CD14-positive monocyte (primary cell): Measurements from ENCODE around the gene NECAB2. TPM values are rescaled to one million over a fixed set of nuclear protein-coding genes. Genes with fewer than 3 reads are reported as not detected.

Experiments
- DNase-seq, 3 donors: peaks; one replicate each; pipeline ENCODE4 v3.0.0-alpha.2; 2011 to 2022
- H2AFZ ChIP-seq: 2 replicates; pipeline ENCODE4 v1.6.0; 2012; ENCODE audit warnings: mild to moderate bottlenecking, low read depth, low read length, inconsistent platforms; ENCODE audit not compliant: insufficient read depth, poor library complexity, severe bottlenecking
- H3K27ac ChIP-seq, 2 donors: 1 replicate in 1 of 2; 2 replicates in 1 of 2; pipeline ENCODE4 v1.5.1; 2012 to 2013; ENCODE audit warnings: low read length in 2 of 2, control low read depth in 1 of 2, inconsistent platforms in 1 of 2, low read depth in 1 of 2, mild to moderate bottlenecking in 1 of 2
- H3K27me3 ChIP-seq, 2 donors: one replicate each; pipeline versions ENCODE4 v1.6.0 to v1.6.1; 2011 to 2013; ENCODE audit warnings: low read length in 2 of 2; ENCODE audit not compliant: control insufficient read depth in 2 of 2, insufficient read depth in 2 of 2
- H3K36me3 ChIP-seq, 2 donors: replicated peaks in 1 of 2; 1 replicate in 1 of 2; 2 replicates in 1 of 2; pipeline versions ENCODE4 v1.5.1 to v1.6.1; 2012 to 2013; ENCODE audit warnings: low read length in 2 of 2, control low read depth in 1 of 2, inconsistent platforms in 1 of 2, mild to moderate bottlenecking in 1 of 2; ENCODE audit not compliant: insufficient read depth in 2 of 2, control insufficient read depth in 1 of 2
- H3K4me1 ChIP-seq, 2 donors: 1 replicate in 1 of 2; 2 replicates in 1 of 2; pipeline versions ENCODE4 v1.5.1 to v1.6.1; 2012 to 2013; ENCODE audit warnings: low read length in 2 of 2, control low read depth in 1 of 2, inconsistent platforms in 1 of 2, mild to moderate bottlenecking in 1 of 2, moderate library complexity in 1 of 2; ENCODE audit not compliant: insufficient read depth in 2 of 2, control insufficient read depth in 1 of 2
- H3K4me2 ChIP-seq: replicated peaks from 2 replicates; pipeline ENCODE3; 2012; ENCODE audit warnings: low read length, moderate library complexity, mild to moderate bottlenecking; ENCODE audit not compliant: poor library complexity, severe bottlenecking; ENCODE audit errors: extremely low read depth
- H3K4me3 ChIP-seq, 3 experiments: fragments of 200-600 bp in 1 of 3; sonication (generic) in 1 of 3; replicated peaks in 1 of 3; 1 replicate in 2 of 3; 2 replicates in 1 of 3; pipeline ENCODE4 v1.5.1; 2011 to 2013; ENCODE audit warnings: low read length in 3 of 3, mild to moderate bottlenecking in 3 of 3, control low read depth in 2 of 3, low read depth in 2 of 3, inconsistent platforms in 1 of 3, moderate library complexity in 1 of 3
- H3K79me2 ChIP-seq: 2 replicates; pipeline ENCODE4 v1.6.0; 2012; ENCODE audit warnings: mild to moderate bottlenecking, control low read depth, inconsistent platforms, low read length, moderate library complexity; ENCODE audit not compliant: insufficient read depth
- H3K9ac ChIP-seq: 2 replicates; pipeline ENCODE4 v1.6.0; 2017; ENCODE audit warnings: low read length, mild to moderate bottlenecking; ENCODE audit not compliant: insufficient read depth, poor library complexity, severe bottlenecking
- H3K9me3 ChIP-seq, 2 donors: replicated peaks in 1 of 2; 1 replicate in 1 of 2; 2 replicates in 1 of 2; pipeline versions ENCODE4 v1.5.1 to v1.6.1; 2012 to 2013; ENCODE audit warnings: low read length in 2 of 2, control low read depth in 1 of 2; ENCODE audit not compliant: control insufficient read depth in 1 of 2, insufficient read depth in 1 of 2
- H4K20me1 ChIP-seq: 2 replicates; pipeline ENCODE4 v1.6.0; 2012; ENCODE audit warnings: mild to moderate bottlenecking, low read length, control low read depth, moderate library complexity; ENCODE audit not compliant: insufficient read depth
- H3K27ac Mint-ChIP-seq, 7 donors: one replicate each; pipeline ENCODE4 v1.8.0; 2020; ENCODE audit warnings: mild to moderate bottlenecking in 7 of 7, mixed read lengths in 7 of 7, moderate library complexity in 6 of 7, inconsistent platforms in 2 of 7
- H3K27me3 Mint-ChIP-seq, 3 donors: one replicate each; pipeline ENCODE4 v1.8.0; 2021 to 2022; ENCODE audit warnings: low read depth in 3 of 3, mild to moderate bottlenecking in 3 of 3, mixed read lengths in 3 of 3, moderate library complexity in 3 of 3, inconsistent platforms in 1 of 3
- H3K36me3 Mint-ChIP-seq, 2 donors: one replicate each; pipeline ENCODE4 v1.8.0; 2020; ENCODE audit warnings: mixed read lengths in 2 of 2, inconsistent platforms in 1 of 2, mild to moderate bottlenecking in 1 of 2
- H3K4me1 Mint-ChIP-seq: one replicate; pipeline ENCODE4 v1.8.0; 2020; ENCODE audit warnings: mild to moderate bottlenecking, mixed read lengths
- H3K4me3 Mint-ChIP-seq, 2 donors: one replicate each; pipeline ENCODE4 v1.8.0; 2020; ENCODE audit warnings: mild to moderate bottlenecking in 2 of 2, mixed read lengths in 2 of 2, moderate library complexity in 1 of 2
- H3K9me3 Mint-ChIP-seq, 7 donors: one replicate each; pipeline ENCODE4 v1.8.0; 2020 to 2022; ENCODE audit warnings: mixed read lengths in 7 of 7, mild to moderate bottlenecking in 6 of 7, moderate library complexity in 6 of 7, inconsistent platforms in 2 of 7
- CTCF ChIP-seq: fragments of 200-600 bp; IDR thresholded peaks from one replicate; pipeline ENCODE4 v1.8.0; 2022; ENCODE audit warnings: antibody characterized with exemption, mild to moderate bottlenecking
- WGBS: methylation state at CpG from one replicate; pipeline ENCODE4 v1.1.5; 2013; ENCODE audit warnings: missing lambda C conversion rate; ENCODE audit not compliant: insufficient coverage; 5-methylcytosine and 5-hydroxymethylcytosine counted together
- intact Hi-C, 2 donors: fragments of 100-400 bp; cut with micrococcal nuclease; formaldehyde crosslinking; loops; one replicate each; pipeline versions ENCODE4 v1.15.0 to v1.15.1; 2023
- polyA plus RNA-seq, 3 donors: library from polyadenylated mRNA; depleted of rRNA in 1 of 3; unstranded in 2 of 3; stranded (reverse) in 1 of 3; fragments of 300-500 nt in 2 of 3; fragments of >200 nt in 1 of 3; fragmentation: Illumina TruSeq in 2 of 3; gene quantifications; 1 replicate in 2 of 3; 2 replicates in 1 of 3; pipeline ENCODE4 v1.2.3, GENCODE V29; 2012 to 2021

The NECAB2 gene
- polyA plus RNA-seq, 3 donors = 0.33 to 1.4 (median 0.52) TPM

GRCh38 chr16:84005391-84005790 is 37.3 kb downstream of the NECAB2 start:
- Mint-ChIP-seq H3K36me3 (no peaks in the 10 kb centered on the region), H3K27me3 (peaks cover 25 to 37% (median 29%) of the 10 kb centered on the region in 3 donors), H3K27ac (no peak overlapping the region), H3K9me3 (peaks cover 0 to 5% (median 1%) of the 10 kb centered on the region in 7 donors), H3K4me1 (no peaks in the 10 kb centered on the region), H3K4me3 (no peak overlapping the region)
- no peak overlapping the region for H2AFZ ChIP-seq
- H3K27me3 ChIP-seq = peaks cover 0 to 31% of the 10 kb centered on the region in 2 donors
- no peaks in the 10 kb centered on the region for H3K36me3 ChIP-seq
- H3K79me2 ChIP-seq = no peaks in the 10 kb centered on the region
- no peaks in the 10 kb centered on the region for H3K4me1 ChIP-seq
- no peaks in the 10 kb centered on the region for H3K9me3 ChIP-seq
- TF ChIP-seq CTCF = no peak
- H3K9ac ChIP-seq = no peak overlapping the region
- H3K27ac ChIP-seq = no peak overlapping the region
- intact Hi-C loops = no loop called here
- DNase-seq = no peak
- H4K20me1 ChIP-seq = no peaks in the 10 kb centered on the region
- H3K4me2 ChIP-seq = no peak overlapping the region
- 85% methylated on average over 4 of the region's 5 CpGs for WGBS
- no peak overlapping the region for H3K4me3 ChIP-seq

- H3K36me3 ChIP-seq = no peaks in the 10 kb centered on the region
- Mint-ChIP-seq H3K27ac (peak overlapping the region in 1 of 7 donors; percentile 47), H3K4me3 (no peak overlapping the region), H3K36me3 (no peaks in the 10 kb centered on the region), H3K9me3 (peaks cover 0 to 5% (median 0%) of the 10 kb centered on the region in 7 donors), H3K27me3 (peaks cover 22 to 41% (median 23%) of the 10 kb centered on the region in 3 donors), H3K4me1 (no peaks in the 10 kb centered on the region)
- 89% methylated on average over 4 of the region's 4 CpGs for WGBS
- no peak overlapping the region for H3K27ac ChIP-seq
- H3K4me2 ChIP-seq = no peak overlapping the region
- H2AFZ ChIP-seq = no peak overlapping the region
- no peak for DNase-seq
- no peaks in the 10 kb centered on the region for H4K20me1 ChIP-seq
- no peaks in the 10 kb centered on the region for H3K79me2 ChIP-seq
- intact Hi-C loops = no loop called here
- peaks cover 0 to 22% of the 10 kb centered on the region in 2 donors for H3K27me3 ChIP-seq
- H3K4me1 ChIP-seq = no peaks in the 10 kb centered on the region
- no peak overlapping the region for H3K9ac ChIP-seq
- TF ChIP-seq CTCF = no peak
- no peak overlapping the region for H3K4me3 ChIP-seq
- no peaks in the 10 kb centered on the region for H3K9me3 ChIP-seq
These were observed 39.5 kb downstream of the NECAB2 start for GRCh38 chr16:84007520-84007919.
